Keratinocyte (primary cell): ENCODE data around the gene LEMD1.

ENCODE experiments used
- CTCF ChIP-seq, 3 experiments: IDR thresholded peaks in 1 of 3; conservative IDR thresholded peaks in 1 of 3; optimal IDR thresholded peaks in 1 of 3; 2 replicates in 2 of 3; 3 replicates in 1 of 3; pipeline versions ENCODE3 to v1.5.1; 2011; ENCODE audit warnings: low read length in 3 of 3, mild to moderate bottlenecking in 3 of 3, moderate library complexity in 2 of 3, control low read depth in 1 of 3, inconsistent platforms in 1 of 3; ENCODE audit not compliant: insufficient read depth in 2 of 3; ENCODE audit errors: extremely low read depth in 1 of 3
- EZH2 ChIP-seq: IDR thresholded peaks from one replicate; pipeline ENCODE4 v1.6.1; 2012; ENCODE audit warnings: inconsistent platforms, mild to moderate bottlenecking, low read length, moderate library complexity

DNA sequence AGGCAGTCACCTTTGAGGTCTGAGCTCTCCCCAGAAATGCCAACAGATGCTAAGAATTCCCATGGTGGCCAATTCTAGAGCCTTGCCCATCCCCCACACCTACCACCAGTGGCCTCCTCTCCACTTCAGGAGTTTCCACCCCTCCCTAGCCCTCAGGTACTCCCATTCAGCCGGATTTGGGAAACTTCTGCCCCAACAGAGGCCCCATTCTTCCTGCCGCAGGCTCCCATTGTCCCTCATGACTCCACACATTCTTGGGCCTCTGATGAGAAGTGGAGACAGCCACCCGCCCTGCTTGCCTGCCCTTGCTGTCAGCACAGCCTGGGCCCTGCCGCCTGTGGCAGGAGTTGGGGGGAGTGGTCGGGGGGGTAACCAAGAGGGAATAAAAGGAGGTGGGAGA, 29.3 kb upstream of the LEMD1 start:
- TF ChIP-seq CTCF (optimal IDR thresholded peaks at IDR 0.05 in 1 of 3, IDR thresholded peaks at IDR 0.05 in 1 of 3, conservative IDR thresholded peaks at IDR 0.05 in 1 of 3; ENCODE audit: extremely low read depth in 1 of 3, insufficient read depth in 2 of 3, low read length in 3 of 3) (no peak), EZH2 (no peak)
